Ovary (tissue), 9 donors: Measurements from ENCODE around the gene ERICH6B. TPM values are rescaled to one million over a fixed set of nuclear protein-coding genes. Genes with fewer than 3 reads are reported as not detected.

Experiments used
- DNase-seq, 5 donors: peaks; one replicate each; pipeline ENCODE4 v3.0.0-alpha.2; 2019 to 2020
- H3K27ac ChIP-seq, 2 donors: fragments of 200-600 bp; one replicate each; pipeline versions ENCODE4 v1.5.1 to v1.8.0; 2019 to 2022
- H3K27me3 ChIP-seq: fragments of 200-600 bp; one replicate; pipeline ENCODE4 v1.8.0; 2022
- H3K36me3 ChIP-seq: fragments of 200-600 bp; sonication (generic); one replicate; pipeline ENCODE4 v1.5.1; 2019
- H3K4me1 ChIP-seq: one replicate; pipeline ENCODE4 v1.8.1; 2013; ENCODE audit warnings: mild to moderate bottlenecking, moderate library complexity; ENCODE audit not compliant: insufficient read depth
- H3K4me3 ChIP-seq: fragments of 200-600 bp; sonication (generic); one replicate; pipeline ENCODE4 v1.5.1; 2017
- H3K9me3 ChIP-seq, 2 donors: fragments of 200-600 bp in 1 of 2; sonication (generic) in 1 of 2; one replicate each; pipeline versions ENCODE4 v1.5.1 to v1.8.1; 2013 to 2019; ENCODE audit warnings: mild to moderate bottlenecking in 1 of 2, moderate library complexity in 1 of 2
- CTCF ChIP-seq, 3 donors: fragments of 450-650 bp in 2 of 3; fragments of 200-600 bp in 1 of 3; IDR thresholded peaks; one replicate each; pipeline versions ENCODE4 v1.5.1 to v1.8.0; 2016 to 2022; ENCODE audit warnings: antibody characterized with exemption in 3 of 3, mild to moderate bottlenecking in 1 of 3
- EP300 ChIP-seq: sonication (generic); formaldehyde crosslinking; IDR thresholded peaks from one replicate; pipeline ENCODE4 v1.6.1; 2017; ENCODE audit warnings: antibody characterized with exemption
- POLR2A ChIP-seq: fragments of 450-650 bp; IDR thresholded peaks from one replicate; pipeline ENCODE4 v1.6.1; 2017; ENCODE audit warnings: antibody characterized with exemption, mild to moderate bottlenecking, moderate library complexity
- WGBS, 3 donors: extraction: QIAGEN DNeasy Blood & Tissue Kit in 1 of 3; methylation state at CpG; one replicate each; pipeline versions ENCODE4 v1.1.5 to v1.1.7; 2013 to 2017; 5-methylcytosine and 5-hydroxymethylcytosine counted together
- intact Hi-C, 4 donors: fragments of 100-400 bp; cut with DNase I; formaldehyde crosslinking; loops; one replicate each; pipeline versions ENCODE4 v1.11.0 to v1.15.1; 2022 to 2023
- polyA plus RNA-seq, 2 donors: library from polyadenylated mRNA; stranded (reverse); fragments of 200-250 nt in 1 of 2; fragments of 350-450 nt in 1 of 2; fragmentation: Illumina TruSeq in 1 of 2; extraction: RNeasy Lipid Tissue Mini Kit (QIAGEN cat#74804) in 1 of 2; gene quantifications; one replicate each; pipeline ENCODE4 v1.2.3, GENCODE V29; 2013 to 2014
- total RNA-seq, 7 donors: library from RNA; depleted of rRNA in 2 of 7; stranded (reverse); fragments of >200 nt in 2 of 7; fragmentation: NEBNext Ultra II Directional in 3 of 7; extraction: Animal tissue kit (Norgen Biotek cat#: 25700) in 3 of 7; gene quantifications; one replicate each; pipeline versions ENCODE4 v1.1.0 to v1.2.4, GENCODE V29; 2016 to 2023
- donor health status: DM: no; HTN: no; CAD: no; lungs with moderate emphysema.
- donor health status: DM: no; HTN: no; CAD: no.
- donor health status: Bipolar disorder and iron deficiency.
- donor health status: DM: yes; HTN: yes; CAD: no.
- donor health status: DM: no; HTN: no; CAD: no.
- donor health status: DM: yes; HTN: yes; CAD: no.

The ERICH6B gene
- total and polyA plus RNA-seq, 9 donors, result not detected

GRCh38 chr13:45554604-45555109 is 60.9 kb downstream of the ERICH6B start:
- Histone ChIP-seq H3K4me1 (no peaks in the 10 kb centered on the region), H3K9me3 (no peaks in the 10 kb centered on the region), H3K36me3 (no peaks in the 10 kb centered on the region), H3K4me3 (no peak overlapping the region), H3K27me3 (no peaks in the 10 kb centered on the region), H3K27ac (no peak overlapping the region)
- intact Hi-C loops, result no loop called here
- WGBS, 3 donors, result 82 to 94% (median 83%) methylated on average over 4 of the region's 4 CpGs
- TF ChIP-seq EP300 (no peak), POLR2A (no peak)
- DNase-seq, result no peak

GRCh38 chr13:45548281-45548680 is 67.3 kb downstream of the ERICH6B start:
- Histone ChIP-seq H3K9me3 (no peaks in the 10 kb centered on the region), H3K4me3 (no peak overlapping the region), H3K27ac (no peak overlapping the region), H3K36me3 (no peaks in the 10 kb centered on the region), H3K4me1 (no peaks in the 10 kb centered on the region), H3K27me3 (no peaks in the 10 kb centered on the region)
- WGBS, 3 donors, result 48 to 53% (median 49%) methylated on average over 6 of the region's 6 CpGs
- TF ChIP-seq EP300 (no peak), CTCF (IDR thresholded peaks at IDR 0.05) (no peak), POLR2A (no peak)
- DNase-seq, result no peak
- intact Hi-C loops, result no loop called here

- TF ChIP-seq CTCF (IDR thresholded peaks at IDR 0.05) (no peak), EP300 (no peak), POLR2A (no peak)
- intact Hi-C loops, result no loop called here
- no peak for DNase-seq
These were observed 69.2 kb downstream of the ERICH6B start for GRCh38 chr13:45546410-45546765.

GRCh38 chr13:45545686-45546409 is 69.7 kb downstream of the ERICH6B start:
- Histone ChIP-seq H3K4me3 (no peak overlapping the region), H3K4me1 (no peaks in the 10 kb centered on the region), H3K27me3 (no peaks in the 10 kb centered on the region), H3K36me3 (no peaks in the 10 kb centered on the region), H3K9me3 (no peaks in the 10 kb centered on the region), H3K27ac (no peak overlapping the region)
- no peak for TF ChIP-seq EP300
- TF ChIP-seq POLR2A, result no peak
- no peak for TF ChIP-seq CTCF (IDR thresholded peaks at IDR 0.05)
- intact Hi-C loops, result no loop called here
- DNase-seq, result no peak
- 70 to 74% (median 71%) methylated on average over 6 of the region's 6 CpGs for WGBS, 3 donors

More at GRCh38 chr13:45546410-45546765, 69.2 kb downstream of the ERICH6B start:
- Histone ChIP-seq H3K27ac (no peak overlapping the region), H3K27me3 (no peaks in the 10 kb centered on the region), H3K9me3 (no peaks in the 10 kb centered on the region), H3K4me1 (no peaks in the 10 kb centered on the region), H3K4me3 (no peak overlapping the region), H3K36me3 (no peaks in the 10 kb centered on the region)
- 77 to 85% (median 79%) methylated on average over 8 of the region's 8 CpGs for WGBS, 3 donors

- 87 to 93% (median 89%) methylated on average over 2 of the region's 2 CpGs for WGBS, 3 donors
- TF ChIP-seq CTCF (IDR thresholded peaks at IDR 0.05) (no peak), EP300 (no peak), POLR2A (no peak)
These were observed 71.0 kb downstream of the ERICH6B start for GRCh38 chr13:45544520-45544919.

More at GRCh38 chr13:45544520-45544919, 71.0 kb downstream of the ERICH6B start:
- H3K9me3 ChIP-seq, result no peaks in the 10 kb centered on the region
- intact Hi-C loops, result no loop called here
- no peak overlapping the region for H3K27ac ChIP-seq
- H3K27me3 ChIP-seq, result no peaks in the 10 kb centered on the region
- H3K4me3 ChIP-seq, result no peak overlapping the region
- H3K36me3 ChIP-seq, result no peaks in the 10 kb centered on the region
- no peak for DNase-seq
- H3K4me1 ChIP-seq, result no peaks in the 10 kb centered on the region
